Measurements from ENCODE around the gene SEMA3B. TPM values are rescaled to one million over a fixed set of nuclear protein-coding genes. Genes with fewer than 3 reads are reported as not detected.

Gene SEMA3B
- total RNA-seq, 4 donors from 2014 or later = 37.4 to 66.6 (median 46.4) TPM

- no peaks in the 10 kb centered on the region for H3K27me3 ChIP-seq
- H3K4me1 ChIP-seq = peaks cover 100% of the 10 kb centered on the region in 4 donors
- 54% methylated on average over 11 of the region's 16 CpGs for WGBS
- TF ChIP-seq POLR2A (IDR thresholded peaks at IDR 0.05; ENCODE audit: low read depth) (no peak), POLR2AphosphoS5 (IDR thresholded peaks at IDR 0.05) (no peak), CTCF (IDR thresholded peaks at IDR 0.05) (no peak), EP300 (IDR thresholded peaks at IDR 0.05) (no peak)
- no peak for DNase-seq (ENCODE audit: extremely low spot score)
- H3K27ac ChIP-seq (replicated peaks in 1 of 4) = peak overlapping the region; percentile 86 to 92 (median 90)
- H3K9me3 ChIP-seq = no peaks in the 10 kb centered on the region
- intact Hi-C loops (cut with DNase I) = no loop called here
- peak overlapping the region; percentile 44 to 62 (median 50) for H3K4me3 ChIP-seq
- H3K36me3 ChIP-seq = peaks cover 0 to 17% (median 4%) of the 10 kb centered on the region in 4 donors
Observed at GRCh38 chr3:50245251-50245745, 23.6 kb upstream of the SEMA3B start.

GRCh38 chr3:50245831-50246516 lies 23.0 kb upstream of the SEMA3B start:
- Histone ChIP-seq H3K27ac (replicated peaks in 1 of 4) (peak overlapping the region; percentile 86 to 92 (median 90)), H3K27me3 (no peaks in the 10 kb centered on the region), H3K36me3 (peaks cover 0 to 20% (median 5%) of the 10 kb centered on the region in 4 donors), H3K4me3 (peak overlapping the region; percentile 44 to 62 (median 50)), H3K9me3 (no peaks in the 10 kb centered on the region), H3K4me1 (peaks cover 100% of the 10 kb centered on the region in 4 donors)
- DNase-seq (ENCODE audit: extremely low spot score) = peak; percentile 98
- WGBS = 2% methylated on average over 7 of the region's 25 CpGs
- intact Hi-C loops (cut with DNase I) = loop anchor here (1.0 kb wide), 1 partner anchor 19 kb away; no protein-coding TSS in a partner anchor
- no peak for TF ChIP-seq POLR2A (IDR thresholded peaks at IDR 0.05; ENCODE audit: low read depth)
- peak; percentile 97 to 98 (median 98) for TF ChIP-seq CTCF (IDR thresholded peaks at IDR 0.05)
- peak; percentile 40 to 75 for TF ChIP-seq POLR2AphosphoS5 (IDR thresholded peaks at IDR 0.05)

GRCh38 chr3:50246517-50246954 lies 22.4 kb upstream of the SEMA3B start:
- 0% methylated on average over 1 of the region's 10 CpGs for WGBS
- no peak for DNase-seq (ENCODE audit: extremely low spot score)
- peak overlapping the region; percentile 44 to 62 (median 50) for H3K4me3 ChIP-seq
- intact Hi-C loops (cut with DNase I) = loop anchor here (1.0 kb wide), 1 partner anchor 19 kb away; no protein-coding TSS in a partner anchor
- peaks cover 0 to 26% (median 7%) of the 10 kb centered on the region in 4 donors for H3K36me3 ChIP-seq
- peak in 2 of 3 experiments; percentile 1 to 6 for TF ChIP-seq CTCF (IDR thresholded peaks at IDR 0.05)
- TF ChIP-seq POLR2AphosphoS5 (IDR thresholded peaks at IDR 0.05) = no peak
- H3K27me3 ChIP-seq = no peaks in the 10 kb centered on the region
- H3K4me1 ChIP-seq = peaks cover 100% of the 10 kb centered on the region in 4 donors
- peak overlapping the region; percentile 86 to 92 (median 90) for H3K27ac ChIP-seq (replicated peaks in 1 of 4)
- no peaks in the 10 kb centered on the region for H3K9me3 ChIP-seq

GRCh38 chr3:50248387-50248786 lies 20.6 kb upstream of the SEMA3B start:
- Histone ChIP-seq H3K9me3 (no peaks in the 10 kb centered on the region), H3K4me3 (no peak overlapping the region), H3K27ac (replicated peaks in 1 of 4) (peak overlapping the region; percentile 86 to 92 (median 90)), H3K36me3 (peaks cover 12 to 44% (median 24%) of the 10 kb centered on the region in 4 donors), H3K4me1 (peaks cover 94 to 100% (median 96%) of the 10 kb centered on the region in 4 donors), H3K27me3 (no peaks in the 10 kb centered on the region)
- intact Hi-C loops (cut with DNase I) = no loop called here
- WGBS = 0% methylated on average over 1 of the region's 3 CpGs
- DNase-seq (ENCODE audit: extremely low spot score) = no peak
- TF ChIP-seq POLR2A (IDR thresholded peaks at IDR 0.05; ENCODE audit: low read depth) (no peak), POLR2AphosphoS5 (IDR thresholded peaks at IDR 0.05) (peak; percentile 51 to 63), CTCF (IDR thresholded peaks at IDR 0.05) (no peak), EP300 (IDR thresholded peaks at IDR 0.05) (no peak)

All from esophagus muscularis mucosa (tissue), 4 donors.